Measurements from ENCODE around the gene PSMB7.

PSMB7 gene

GRCh38 chr9:124384210-124384609 is 31.0 kb downstream of the PSMB7 start:
- no peak for TF ChIP-seq CTCF (conservative IDR thresholded peaks at IDR 0.05; ENCODE audit: low read depth, low read length)
- DNase-seq (ENCODE audit: low read depth), result no peak
- no peak overlapping the region for H3K4me3 ChIP-seq (ENCODE audit: low read length)

DNA sequence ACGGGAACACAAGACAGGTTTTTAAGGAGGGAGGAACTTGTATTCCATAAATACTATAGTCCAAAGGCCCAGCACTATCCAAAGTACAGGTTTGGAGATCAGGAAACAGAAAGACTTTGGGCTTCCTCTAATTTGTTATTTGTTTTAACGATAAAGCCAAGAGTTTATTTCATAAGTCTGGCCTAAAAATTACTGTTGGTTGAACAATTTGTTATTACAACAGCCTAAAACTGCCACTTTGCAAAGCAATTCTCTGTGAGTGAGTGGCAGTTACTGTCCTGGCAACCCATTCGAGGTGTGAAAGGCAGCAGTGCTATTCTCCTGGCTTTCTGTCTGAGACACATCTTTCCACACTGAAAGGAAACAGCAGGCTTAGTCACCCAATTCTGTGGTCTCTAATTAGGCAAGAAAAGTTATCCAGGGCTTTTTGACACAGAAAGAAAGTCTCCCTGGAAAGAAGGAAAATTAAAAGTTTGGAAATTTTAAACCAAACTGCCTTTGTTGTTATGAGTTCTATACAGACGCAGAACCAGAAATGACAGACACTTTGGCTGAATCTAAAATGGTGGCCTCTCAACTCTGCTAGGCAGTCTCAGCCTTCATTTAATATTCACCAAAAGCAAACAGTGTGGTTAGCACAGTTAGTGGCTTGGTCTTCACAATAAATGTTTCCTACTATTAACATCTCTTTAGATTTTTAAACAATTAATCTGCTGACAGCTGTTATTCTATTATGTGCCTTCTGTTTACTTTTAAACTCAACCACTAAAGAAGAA is 33.9 kb downstream of the PSMB7 start:
- DNase-seq (ENCODE audit: low read depth), result no peak
- H3K4me3 ChIP-seq (ENCODE audit: low read length), result no peak overlapping the region
- no peak for TF ChIP-seq CTCF (conservative IDR thresholded peaks at IDR 0.05; ENCODE audit: low read depth, low read length)

GRCh38 chr9:124377551-124378406 is 37.5 kb downstream of the PSMB7 start:
- DNase-seq (ENCODE audit: low read depth), result no peak
- H3K4me3 ChIP-seq (ENCODE audit: low read length), result no peak overlapping the region
- no peak for TF ChIP-seq CTCF (conservative IDR thresholded peaks at IDR 0.05; ENCODE audit: low read depth, low read length)

DNA sequence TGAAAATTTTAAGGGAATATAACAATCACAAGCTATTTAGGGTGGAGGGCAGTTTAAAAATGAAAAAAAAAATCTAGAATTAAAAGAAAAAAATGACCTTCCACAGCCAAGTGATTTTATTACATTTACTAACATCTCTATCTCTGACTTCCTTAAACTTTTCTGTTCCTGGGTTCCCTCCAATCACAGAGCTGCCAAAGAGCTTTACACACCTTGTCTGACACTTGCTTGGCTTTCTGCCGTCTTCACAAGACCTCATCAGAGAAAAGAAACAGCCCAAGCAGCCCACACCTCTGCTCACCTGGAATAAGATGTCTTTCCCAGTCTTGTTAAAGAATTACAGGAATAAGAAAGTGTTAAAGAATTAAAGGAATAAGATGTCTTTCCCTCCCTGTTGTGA is 38.9 kb downstream of the PSMB7 start:
- no peak for TF ChIP-seq CTCF (conservative IDR thresholded peaks at IDR 0.05; ENCODE audit: low read depth, low read length)
- no peak for DNase-seq (ENCODE audit: low read depth)
- H3K4me3 ChIP-seq (ENCODE audit: low read length), result no peak overlapping the region

GRCh38 chr9:124375726-124376125 is 39.5 kb downstream of the PSMB7 start:
- no peak for TF ChIP-seq CTCF (conservative IDR thresholded peaks at IDR 0.05; ENCODE audit: low read depth, low read length)
- H3K4me3 ChIP-seq (ENCODE audit: low read length), result no peak overlapping the region
- DNase-seq (ENCODE audit: low read depth), result no peak

- DNase-seq (ENCODE audit: low read depth), result no peak
- TF ChIP-seq CTCF (conservative IDR thresholded peaks at IDR 0.05; ENCODE audit: low read depth, low read length), result no peak
- no peak overlapping the region for H3K4me3 ChIP-seq (ENCODE audit: low read length)
These were observed 41.4 kb downstream of the PSMB7 start for GRCh38 chr9:124373851-124374250.
